Right atrium auricular region (tissue), 2 donors: ENCODE results near the gene SLC35E4. TPM values are rescaled to one million over a fixed set of nuclear protein-coding genes. Genes with fewer than 3 reads are reported as not detected.

Experiments
- DNase-seq: peaks from one replicate; pipeline ENCODE4 v3.0.0-alpha.2; 2019; ENCODE audit warnings: low spot score
- H3K27ac ChIP-seq, 2 donors: fragments of 200-600 bp; sonication (generic); 1 replicate in 1 of 2; 2 replicates in 1 of 2; pipeline ENCODE4 v1.5.1; 2016 to 2019
- H3K27me3 ChIP-seq, 2 donors: fragments of 200-600 bp; sonication (generic); one replicate each; pipeline versions ENCODE4 v1.5.1 to v1.6.0; 2017 to 2019
- H3K36me3 ChIP-seq: fragments of 200-600 bp; sonication (generic); one replicate; pipeline ENCODE4 v1.5.1; 2016
- H3K4me1 ChIP-seq, 2 donors: fragments of 200-600 bp; sonication (generic); one replicate each; pipeline versions ENCODE4 v1.5.1 to v1.6.0; 2017 to 2019
- H3K4me3 ChIP-seq, 2 donors: fragments of 200-600 bp; sonication (generic); 1 replicate in 1 of 2; 2 replicates in 1 of 2; pipeline ENCODE4 v1.5.1; 2017 to 2019; ENCODE audit warnings: mild to moderate bottlenecking in 1 of 2, moderate library complexity in 1 of 2
- H3K9me3 ChIP-seq, 2 donors: fragments of 200-600 bp; sonication (generic); one replicate each; pipeline ENCODE4 v1.5.1; 2019
- total RNA-seq, 2 donors: library from RNA; depleted of rRNA; stranded (reverse); fragments of >200 nt; gene quantifications; one replicate each; pipeline ENCODE4 v1.1.0, GENCODE V29; 2016
- TF ChIP-seq, protein P1 (sequence below), 2 donors: fragments of 200-600 bp; sonication (generic); IDR thresholded peaks; one replicate each; pipeline ENCODE4 v1.5.1; 2019; ENCODE audit warnings: antibody characterized with exemption in 2 of 2

The SLC35E4 gene
- total RNA-seq, 2 donors from 2014 or later: 4.0 to 9.1 TPM

DNA sequence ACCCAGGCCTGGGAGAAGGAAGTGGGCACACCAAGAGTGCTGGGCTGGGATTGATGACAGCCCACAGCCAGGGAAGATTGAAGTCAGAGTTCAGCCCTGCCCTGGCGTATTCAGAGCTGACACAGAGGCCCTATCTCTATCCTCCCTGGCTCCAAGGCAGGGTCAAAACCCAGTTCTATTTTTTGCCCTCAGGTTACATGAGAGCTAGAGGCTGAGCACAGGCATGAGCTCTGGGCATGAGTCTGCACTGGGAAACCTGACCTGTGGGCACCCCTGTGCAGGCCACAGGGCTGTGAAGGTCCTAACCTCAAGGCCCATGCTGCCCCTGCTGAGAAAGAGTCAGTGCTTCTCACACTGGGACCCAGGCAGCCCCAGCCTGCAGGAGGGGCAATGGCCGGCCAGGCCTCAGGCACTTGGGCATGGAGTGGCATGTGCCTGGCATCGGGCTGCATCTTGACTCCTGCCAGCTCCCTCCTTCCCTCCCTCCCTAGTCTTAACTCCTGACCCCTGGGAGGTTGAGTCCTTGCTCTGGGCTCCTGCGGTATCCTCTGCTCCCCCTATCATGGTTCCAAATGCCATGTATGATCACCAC is 5.4 kb downstream of the SLC35E4 start:
- H3K9me3 ChIP-seq: no peaks in the 10 kb centered on the region
- no peaks in the 10 kb centered on the region for H3K27me3 ChIP-seq
- no peaks in the 10 kb centered on the region for H3K36me3 ChIP-seq
- H3K27ac ChIP-seq: no peak overlapping the region
- DNase-seq: no peak
- TF ChIP-seq, protein P1, sequence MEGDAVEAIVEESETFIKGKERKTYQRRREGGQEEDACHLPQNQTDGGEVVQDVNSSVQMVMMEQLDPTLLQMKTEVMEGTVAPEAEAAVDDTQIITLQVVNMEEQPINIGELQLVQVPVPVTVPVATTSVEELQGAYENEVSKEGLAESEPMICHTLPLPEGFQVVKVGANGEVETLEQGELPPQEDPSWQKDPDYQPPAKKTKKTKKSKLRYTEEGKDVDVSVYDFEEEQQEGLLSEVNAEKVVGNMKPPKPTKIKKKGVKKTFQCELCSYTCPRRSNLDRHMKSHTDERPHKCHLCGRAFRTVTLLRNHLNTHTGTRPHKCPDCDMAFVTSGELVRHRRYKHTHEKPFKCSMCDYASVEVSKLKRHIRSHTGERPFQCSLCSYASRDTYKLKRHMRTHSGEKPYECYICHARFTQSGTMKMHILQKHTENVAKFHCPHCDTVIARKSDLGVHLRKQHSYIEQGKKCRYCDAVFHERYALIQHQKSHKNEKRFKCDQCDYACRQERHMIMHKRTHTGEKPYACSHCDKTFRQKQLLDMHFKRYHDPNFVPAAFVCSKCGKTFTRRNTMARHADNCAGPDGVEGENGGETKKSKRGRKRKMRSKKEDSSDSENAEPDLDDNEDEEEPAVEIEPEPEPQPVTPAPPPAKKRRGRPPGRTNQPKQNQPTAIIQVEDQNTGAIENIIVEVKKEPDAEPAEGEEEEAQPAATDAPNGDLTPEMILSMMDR (IDR thresholded peaks at IDR 0.05): no peak
- no peak overlapping the region for H3K4me3 ChIP-seq
- H3K4me1 ChIP-seq: peaks cover 0 to 40% of the 10 kb centered on the region in 2 donors

GRCh38 chr22:30643055-30643875 is 7.7 kb downstream of the SLC35E4 start:
- Histone ChIP-seq H3K36me3 (peaks cover 6% of the 10 kb centered on the region), H3K9me3 (no peaks in the 10 kb centered on the region), H3K4me3 (no peak overlapping the region), H3K27ac (peak overlapping the region in 1 of 2 donors; percentile 37), H3K4me1 (peaks cover 0 to 21% of the 10 kb centered on the region in 2 donors), H3K27me3 (no peaks in the 10 kb centered on the region)
- DNase-seq: no peak
- TF ChIP-seq, protein P1 (IDR thresholded peaks at IDR 0.05): no peak

DNA sequence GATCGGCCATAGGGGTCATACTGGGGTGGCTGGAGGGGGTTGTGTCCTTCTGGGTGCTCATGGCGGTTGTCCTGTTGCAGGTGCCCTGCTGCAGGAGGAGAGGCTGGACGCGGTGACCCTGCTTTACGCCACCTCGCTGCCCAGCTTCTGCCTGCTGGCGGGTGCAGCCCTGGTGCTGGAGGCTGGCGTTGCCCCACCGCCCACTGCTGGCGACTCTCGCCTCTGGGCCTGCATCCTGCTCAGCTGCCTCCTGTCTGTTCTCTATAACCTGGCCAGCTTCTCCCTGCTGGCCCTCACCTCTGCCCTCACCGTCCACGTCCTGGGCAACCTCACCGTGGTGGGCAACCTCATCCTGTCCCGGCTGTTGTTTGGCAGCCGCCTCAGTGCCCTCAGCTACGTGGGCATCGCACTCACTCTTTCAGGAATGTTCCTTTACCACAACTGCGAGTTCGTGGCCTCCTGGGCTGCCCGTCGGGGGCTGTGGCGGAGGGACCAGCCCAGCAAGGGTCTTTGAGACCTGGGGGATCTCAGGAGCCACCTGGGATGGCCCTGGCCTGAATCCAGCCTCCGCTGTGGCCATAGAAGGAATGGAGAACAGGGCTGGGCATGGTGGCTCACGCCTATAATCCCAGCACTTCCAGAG is 11.1 kb downstream of the SLC35E4 start:
- Histone ChIP-seq H3K9me3 (no peaks in the 10 kb centered on the region), H3K36me3 (peaks cover 6% of the 10 kb centered on the region), H3K4me1 (peaks cover 0 to 11% of the 10 kb centered on the region in 2 donors), H3K27ac (no peak overlapping the region), H3K4me3 (no peak overlapping the region), H3K27me3 (no peaks in the 10 kb centered on the region)
- no peak for DNase-seq
- TF ChIP-seq, protein P1 (IDR thresholded peaks at IDR 0.05): no peak

DNA sequence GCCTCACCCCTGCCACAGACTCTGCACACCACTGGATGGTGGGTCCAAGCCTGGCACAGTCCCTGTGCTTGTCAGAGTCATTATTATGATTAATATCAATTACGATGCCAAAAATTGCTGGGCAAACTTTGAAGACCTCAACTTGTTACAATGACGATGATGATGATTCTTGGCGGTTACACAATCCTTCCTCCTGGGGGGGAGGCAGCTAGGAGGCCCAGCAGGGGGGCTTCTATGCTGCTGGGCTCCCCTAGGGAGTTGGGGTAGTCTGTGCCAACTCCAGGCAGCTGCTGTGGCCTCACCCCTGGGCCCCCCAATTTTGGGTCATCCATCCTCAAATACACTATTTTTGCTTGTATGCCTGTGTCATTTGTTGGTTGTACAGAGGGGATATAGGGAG is 12.0 kb downstream of the SLC35E4 start:
- Histone ChIP-seq H3K4me3 (no peak overlapping the region), H3K36me3 (peaks cover 6% of the 10 kb centered on the region), H3K27me3 (no peaks in the 10 kb centered on the region), H3K4me1 (peaks cover 0 to 11% of the 10 kb centered on the region in 2 donors), H3K9me3 (no peaks in the 10 kb centered on the region), H3K27ac (no peak overlapping the region)
- TF ChIP-seq, protein P1 (IDR thresholded peaks at IDR 0.05): no peak
- DNase-seq: no peak

- no peak for DNase-seq
- TF ChIP-seq, protein P1 (IDR thresholded peaks at IDR 0.05): no peak
- Histone ChIP-seq H3K36me3 (peaks cover 6% of the 10 kb centered on the region), H3K4me1 (peaks cover 0 to 6% of the 10 kb centered on the region in 2 donors), H3K27ac (no peak overlapping the region), H3K9me3 (no peaks in the 10 kb centered on the region), H3K4me3 (no peak overlapping the region), H3K27me3 (no peaks in the 10 kb centered on the region)
Measured at GRCh38 chr22:30648825-30649224, 13.2 kb downstream of the SLC35E4 start.
